ENCODE data around the gene SRC. TPM values are rescaled to one million over a fixed set of nuclear protein-coding genes. Genes with fewer than 3 reads are reported as not detected.

SRC gene
- polyA plus RNA-seq, 1 of the 3 experiments (the other 2 are of a cell fraction) = 23.8 TPM

DNA sequence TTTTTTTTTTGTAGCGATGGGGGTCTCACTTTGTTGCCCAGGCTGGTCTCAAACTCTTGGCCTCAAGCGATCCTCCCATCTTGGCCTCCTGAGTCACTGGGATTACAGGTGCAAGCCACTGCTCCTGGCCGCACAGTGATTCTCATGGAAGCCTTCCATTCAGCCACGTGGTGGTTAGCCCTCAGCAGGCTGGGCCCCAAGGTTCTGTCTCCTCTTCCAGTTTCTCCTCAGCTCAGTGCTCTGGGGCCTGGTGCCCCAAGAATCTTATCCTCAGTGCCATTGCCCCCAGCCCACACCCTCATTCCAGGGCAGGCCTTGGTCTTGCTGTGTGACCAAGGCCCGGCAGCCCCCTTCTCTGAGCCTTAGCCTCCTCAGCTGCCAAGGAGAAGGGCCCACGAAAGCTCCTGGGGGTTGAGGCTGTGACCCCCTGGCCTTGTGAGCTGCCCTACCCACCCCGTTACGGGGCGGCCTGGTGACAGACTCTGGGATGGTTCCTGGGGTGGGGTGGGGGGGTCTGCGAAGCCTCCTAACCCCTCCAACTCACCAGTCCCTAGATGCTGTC is 16.4 kb downstream of the SRC start:
- H3K27ac ChIP-seq (ENCODE audit: low read depth in 2 of 2, low read length in 1 of 2) = no peak overlapping the region; a peak in 1 of 4 replicates
- H3F3A ChIP-seq (replicated peaks; ENCODE audit: insufficient read depth) = peaks cover 9% of the 10 kb centered on the region
- no peaks in the 10 kb centered on the region for H3K27me3 ChIP-seq (ENCODE audit: insufficient read depth)
- peaks cover 0 to 16% of the 10 kb centered on the region in 2 experiments; a peak in 1 of 4 replicates for H3K4me1 ChIP-seq (ENCODE audit: control insufficient read depth in 1 of 2, insufficient read depth in 2 of 2, low read depth in 1 of 2, low read length in 1 of 2)
- no peak overlapping the region for H3K4me2 ChIP-seq
- WGBS (ENCODE audit: low lambda C conversion rate) = 88% methylated on average over 6 of the region's 10 CpGs
- no peak overlapping the region for H2AFZ ChIP-seq (ENCODE audit: low read depth)
- ChIA-PET CTCF (interaction anchor here (1.0 to 2.0 kb wide), 2 partner anchors 23 to 167 kb away, joined by 4 to 5 read pairs; no protein-coding TSS in a partner anchor), POLR2A (interaction anchor here (0.7 kb wide), 1 partner anchor 17 kb away, joined by 3 read pairs; no protein-coding TSS in a partner anchor)
- H4K20me1 ChIP-seq (ENCODE audit: insufficient read depth) = peaks cover 64% of the 10 kb centered on the region
- DNase-seq = no peak
- peaks cover 7 to 15% of the 10 kb centered on the region in 2 experiments for H3K36me3 ChIP-seq (replicated peaks in 1 of 2; ENCODE audit: control insufficient read depth in 1 of 2, insufficient read depth in 2 of 2, low read length in 1 of 2)
- TF ChIP-seq ELF1 (IDR thresholded peaks at IDR 0.05) = no peak
- no peak for TF ChIP-seq MXI1 (IDR thresholded peaks at IDR 0.05; ENCODE audit: low read depth, low read length)
- no peak for TF ChIP-seq CHD2 (IDR thresholded peaks at IDR 0.05; ENCODE audit: low read length, partially characterized antibody)
- TF ChIP-seq FOSL2 (IDR thresholded peaks at IDR 0.05; ENCODE audit: borderline replicate concordance, low read depth) = no peak
- TF ChIP-seq GATA2 (CRISPR knock-in tag; IDR thresholded peaks at IDR 0.05) = no peak
- H3K79me2 ChIP-seq (ENCODE audit: insufficient read depth) = peaks cover 38% of the 10 kb centered on the region
- no peaks in the 10 kb centered on the region for H3K9me2 ChIP-seq
- H3K9ac ChIP-seq = no peak overlapping the region
- H3K9me3 ChIP-seq = no peaks in the 10 kb centered on the region
- no peak overlapping the region for H3K4me3 ChIP-seq (ENCODE audit: low read depth in 2 of 2, low read length in 1 of 2)

DNA sequence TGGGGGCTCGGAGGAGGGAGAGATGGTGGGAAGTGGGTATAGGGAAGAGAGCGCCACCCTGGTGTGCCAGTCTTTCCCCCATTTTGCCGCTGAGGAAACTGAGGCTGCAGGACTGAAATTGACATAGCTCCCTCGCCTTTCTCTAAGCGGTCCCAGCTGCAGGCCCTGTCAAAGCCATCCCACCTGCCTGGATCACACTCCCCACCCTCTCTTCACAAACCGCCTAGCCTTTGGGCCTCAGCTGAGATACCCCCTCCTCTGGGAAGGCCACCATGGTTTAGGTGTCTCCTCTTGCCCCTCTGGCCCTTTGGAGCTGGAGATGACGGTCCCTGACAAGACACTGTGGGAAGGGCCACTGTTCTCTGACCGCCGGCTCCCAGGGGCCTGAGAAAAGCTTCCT is 16.9 kb downstream of the SRC start:
- Histone ChIP-seq H3K4me1 (ENCODE audit: control insufficient read depth in 1 of 2, insufficient read depth in 2 of 2, low read depth in 1 of 2, low read length in 1 of 2) (peaks cover 0 to 12% of the 10 kb centered on the region in 2 experiments; a peak in 1 of 4 replicates), H3K79me2 (ENCODE audit: insufficient read depth) (peaks cover 34% of the 10 kb centered on the region), H3F3A (replicated peaks; ENCODE audit: insufficient read depth) (peaks cover 13% of the 10 kb centered on the region), H3K27ac (ENCODE audit: low read depth in 2 of 2, low read length in 1 of 2) (no peak overlapping the region; a peak in 1 of 4 replicates), H3K4me2 (no peak overlapping the region), H4K20me1 (ENCODE audit: insufficient read depth) (peaks cover 59% of the 10 kb centered on the region), H3K27me3 (ENCODE audit: insufficient read depth) (no peaks in the 10 kb centered on the region), H3K9ac (no peak overlapping the region), H3K9me2 (no peaks in the 10 kb centered on the region), H3K9me3 (no peaks in the 10 kb centered on the region), H2AFZ (ENCODE audit: low read depth) (no peak overlapping the region), H3K4me3 (ENCODE audit: low read depth in 2 of 2, low read length in 1 of 2) (no peak overlapping the region), H3K36me3 (replicated peaks in 1 of 2; ENCODE audit: control insufficient read depth in 1 of 2, insufficient read depth in 2 of 2, low read length in 1 of 2) (peaks cover 7 to 19% of the 10 kb centered on the region in 2 experiments)
- TF ChIP-seq JUND (IDR thresholded peaks at IDR 0.05) (no peak), SIN3A (IDR thresholded peaks at IDR 0.05; ENCODE audit: borderline replicate concordance, low read depth, low read length) (no peak), NRF1 (IDR thresholded peaks at IDR 0.05; ENCODE audit: low read depth, low read length) (no peak), EP300 (IDR thresholded peaks at IDR 0.05; ENCODE audit: borderline replicate concordance in 1 of 2, low read depth in 1 of 2, low read length in 1 of 2) (no peak), POLR2AphosphoS5 (IDR thresholded peaks at IDR 0.05; ENCODE audit: low read depth, low read length) (no peak), RAD21 (IDR thresholded peaks at IDR 0.05; ENCODE audit: low read length) (no peak), RXRA (IDR thresholded peaks at IDR 0.05; ENCODE audit: borderline replicate concordance, low read depth) (no peak), TCF12 (IDR thresholded peaks at IDR 0.05) (no peak), FOSL2 (IDR thresholded peaks at IDR 0.05; ENCODE audit: borderline replicate concordance, low read depth) (no peak), FOXM1 (IDR thresholded peaks at IDR 0.05; ENCODE audit: low read depth) (no peak), MEF2A (IDR thresholded peaks at IDR 0.05; ENCODE audit: borderline replicate concordance, low read depth) (no peak), MXI1 (IDR thresholded peaks at IDR 0.05; ENCODE audit: low read depth, low read length) (no peak), NFIC (IDR thresholded peaks at IDR 0.05; ENCODE audit: borderline replicate concordance) (no peak), ELF1 (IDR thresholded peaks at IDR 0.05) (no peak), SMC3 (IDR thresholded peaks at IDR 0.05; ENCODE audit: low read depth, low read length) (no peak)
- TF ChIP-seq, protein P1, sequence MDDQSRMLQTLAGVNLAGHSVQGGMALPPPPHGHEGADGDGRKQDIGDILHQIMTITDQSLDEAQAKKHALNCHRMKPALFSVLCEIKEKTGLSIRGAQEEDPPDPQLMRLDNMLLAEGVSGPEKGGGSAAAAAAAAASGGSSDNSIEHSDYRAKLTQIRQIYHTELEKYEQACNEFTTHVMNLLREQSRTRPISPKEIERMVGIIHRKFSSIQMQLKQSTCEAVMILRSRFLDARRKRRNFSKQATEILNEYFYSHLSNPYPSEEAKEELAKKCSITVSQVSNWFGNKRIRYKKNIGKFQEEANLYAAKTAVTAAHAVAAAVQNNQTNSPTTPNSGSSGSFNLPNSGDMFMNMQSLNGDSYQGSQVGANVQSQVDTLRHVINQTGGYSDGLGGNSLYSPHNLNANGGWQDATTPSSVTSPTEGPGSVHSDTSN (IDR thresholded peaks at IDR 0.05) = no peak
- TF ChIP-seq, protein P2, sequence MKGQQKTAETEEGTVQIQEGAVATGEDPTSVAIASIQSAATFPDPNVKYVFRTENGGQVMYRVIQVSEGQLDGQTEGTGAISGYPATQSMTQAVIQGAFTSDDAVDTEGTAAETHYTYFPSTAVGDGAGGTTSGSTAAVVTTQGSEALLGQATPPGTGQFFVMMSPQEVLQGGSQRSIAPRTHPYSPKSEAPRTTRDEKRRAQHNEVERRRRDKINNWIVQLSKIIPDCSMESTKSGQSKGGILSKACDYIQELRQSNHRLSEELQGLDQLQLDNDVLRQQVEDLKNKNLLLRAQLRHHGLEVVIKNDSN (IDR thresholded peaks at IDR 0.05; ENCODE audit: borderline replicate concordance, low read depth) = no peak
- TF ChIP-seq, protein P3, sequence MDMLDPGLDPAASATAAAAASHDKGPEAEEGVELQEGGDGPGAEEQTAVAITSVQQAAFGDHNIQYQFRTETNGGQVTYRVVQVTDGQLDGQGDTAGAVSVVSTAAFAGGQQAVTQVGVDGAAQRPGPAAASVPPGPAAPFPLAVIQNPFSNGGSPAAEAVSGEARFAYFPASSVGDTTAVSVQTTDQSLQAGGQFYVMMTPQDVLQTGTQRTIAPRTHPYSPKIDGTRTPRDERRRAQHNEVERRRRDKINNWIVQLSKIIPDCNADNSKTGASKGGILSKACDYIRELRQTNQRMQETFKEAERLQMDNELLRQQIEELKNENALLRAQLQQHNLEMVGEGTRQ (IDR thresholded peaks at IDR 0.05; ENCODE audit: borderline replicate concordance, low read depth, low read length) = no peak
- TF ChIP-seq, protein P4, sequence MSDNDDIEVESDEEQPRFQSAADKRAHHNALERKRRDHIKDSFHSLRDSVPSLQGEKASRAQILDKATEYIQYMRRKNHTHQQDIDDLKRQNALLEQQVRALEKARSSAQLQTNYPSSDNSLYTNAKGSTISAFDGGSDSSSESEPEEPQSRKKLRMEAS (IDR thresholded peaks at IDR 0.05; ENCODE audit: low read depth) = no peak
- 96% methylated on average over 9 of the region's 9 CpGs for WGBS (ENCODE audit: low lambda C conversion rate)
- ChIA-PET POLR2A (no interaction called here), CTCF (interaction anchor here (1.0 kb wide), 2 partner anchors 10 to 167 kb away, joined by 4 to 5 read pairs; no protein-coding TSS in a partner anchor)
- no peak for DNase-seq

All from SK-N-SH (cell line).